GM21529 (cell line): ENCODE results near the gene ANK3.
A peak's percentile ranks its signal among the peaks of the same experiment; 100 is the strongest.
"Not testable (repeated sequence)": the region's sequence is repeated elsewhere in the genome, so short reads cannot be mapped to it uniquely, and the experiment has no call there.

Source experiments
- ATAC-seq: cut with Tn5 transposase; IDR thresholded peaks from one replicate; pipeline ENCODE4 v1.9.1; 2021; ENCODE audit not compliant: unreplicated experiment

The ANK3 gene

GRCh38 chr10:60042914-60043313 is 346.8 kb downstream of the ANK3 start:
- ATAC-seq, result no peak

GRCh38 chr10:60042262-60042661 is 347.4 kb downstream of the ANK3 start:
- no peak for ATAC-seq

GRCh38 chr10:60041489-60042133 is 348.1 kb downstream of the ANK3 start:
- ATAC-seq, result no peak

- no peak for ATAC-seq
Measured at GRCh38 chr10:60040014-60040662, 349.5 kb downstream of the ANK3 start.

- no peak for ATAC-seq
Measured at GRCh38 chr10:60035984-60036383, 353.7 kb downstream of the ANK3 start.

- not testable (repeated sequence) for ATAC-seq
Measured at GRCh38 chr10:60035375-60035774, 354.3 kb downstream of the ANK3 start.

- ATAC-seq, result peak; percentile 59
Measured at GRCh38 chr10:60032723-60033122, 357.0 kb downstream of the ANK3 start.

GRCh38 chr10:60031664-60032063 is 358.0 kb downstream of the ANK3 start:
- peak; percentile 73 for ATAC-seq

GRCh38 chr10:60031183-60031582 is 358.5 kb downstream of the ANK3 start:
- no peak for ATAC-seq

- no peak for ATAC-seq
Measured at GRCh38 chr10:60029475-60029874, 360.2 kb downstream of the ANK3 start.

GRCh38 chr10:60028081-60028480 is 361.6 kb downstream of the ANK3 start:
- ATAC-seq, result no peak

GRCh38 chr10:60025279-60025678 is 364.4 kb downstream of the ANK3 start:
- ATAC-seq, result no peak

- no peak for ATAC-seq
Measured at GRCh38 chr10:60024506-60024905, 365.2 kb downstream of the ANK3 start.

- no peak for ATAC-seq
Measured at GRCh38 chr10:60023155-60023877, 366.4 kb downstream of the ANK3 start.

GRCh38 chr10:60021361-60021760 is 368.3 kb downstream of the ANK3 start:
- no peak for ATAC-seq

- no peak for ATAC-seq
Measured at GRCh38 chr10:60016794-60017193, 372.9 kb downstream of the ANK3 start.

GRCh38 chr10:60009710-60010383 is 379.8 kb downstream of the ANK3 start:
- ATAC-seq, result no peak

- ATAC-seq, result no peak
Measured at GRCh38 chr10:60009276-60009675, 380.4 kb downstream of the ANK3 start.

- no peak for ATAC-seq
Measured at GRCh38 chr10:60008816-60009215, 380.9 kb downstream of the ANK3 start.

- no peak for ATAC-seq
Measured at GRCh38 chr10:60006062-60006461, 383.6 kb downstream of the ANK3 start.

- ATAC-seq, result no peak
Measured at GRCh38 chr10:60003651-60004523, 385.8 kb downstream of the ANK3 start.
